NCI-H2227 (cell line): Measurements from ENCODE around the gene NUDT3.
"Not testable (repeated sequence)": the region's sequence is repeated elsewhere in the genome, so short reads cannot be mapped to it uniquely, and the experiment has no call there.

ENCODE experiments used
- DNase-seq: peaks from one replicate; lab custom pipeline; 2025; ENCODE audit not compliant: unreplicated experiment; lab: John Stamatoyannopoulos, UW

The NUDT3 gene

DNA sequence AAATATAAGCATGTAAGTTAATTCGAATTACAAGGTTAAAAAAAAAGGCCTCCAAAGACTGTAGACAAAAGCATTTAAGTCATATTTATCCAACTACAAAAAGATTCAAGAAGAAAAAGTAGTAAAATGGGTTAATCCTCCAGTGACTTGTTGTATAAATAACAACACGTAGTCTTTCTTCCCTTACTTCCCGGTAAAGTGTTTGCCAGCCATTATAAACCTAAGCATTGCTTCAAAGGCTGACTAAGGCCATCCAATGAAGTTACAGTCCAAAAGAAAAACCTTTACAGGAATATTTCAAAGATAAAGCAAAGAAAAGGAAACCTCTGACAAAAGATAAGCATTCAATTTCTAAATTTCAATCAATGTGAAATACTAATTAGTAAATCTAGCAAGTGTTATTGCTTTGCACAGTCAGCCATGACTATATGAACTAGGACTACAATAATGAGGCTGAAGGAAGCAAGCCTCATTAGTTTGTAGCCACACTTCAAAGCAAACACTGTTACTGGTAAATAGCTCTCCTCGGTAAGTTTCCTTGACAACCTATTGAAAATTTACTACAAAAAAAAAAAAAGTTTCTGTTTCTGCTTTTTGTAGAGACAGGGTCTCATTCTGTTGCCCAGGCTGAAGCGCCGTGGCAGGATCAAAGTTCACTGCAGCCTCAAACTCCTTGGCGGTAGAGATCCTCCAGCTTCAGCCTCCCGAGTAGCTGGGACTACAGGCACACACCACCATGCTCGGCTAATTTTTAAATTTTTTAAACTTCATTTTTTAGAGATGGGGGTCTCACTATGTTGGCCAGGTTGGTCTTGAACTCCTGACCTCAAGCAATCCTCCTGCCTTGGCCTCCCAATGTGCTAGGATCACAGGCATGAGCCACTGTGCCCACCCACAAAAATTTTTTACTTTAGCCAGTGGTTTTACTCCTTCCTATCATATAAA, 46.0 kb downstream of the NUDT3 start:
- DNase-seq, result no peak

DNA sequence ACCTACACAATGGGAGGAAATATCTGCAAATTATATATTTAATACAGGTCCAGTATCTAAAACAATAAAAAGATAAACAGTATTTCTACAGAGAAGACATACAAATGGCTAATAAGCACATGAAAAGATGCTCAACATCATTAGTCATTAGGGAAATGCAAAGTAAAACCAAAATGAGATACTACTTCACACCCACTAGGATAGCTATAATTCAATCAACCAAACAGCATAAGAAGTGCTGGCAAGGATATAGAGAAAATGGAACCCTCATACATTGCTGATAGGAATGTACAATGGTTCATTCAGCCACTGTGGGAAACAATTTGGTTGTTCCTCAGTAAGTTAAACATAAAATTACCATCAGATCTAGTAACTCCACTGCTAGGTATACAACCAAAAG, 48.7 kb downstream of the NUDT3 start:
- DNase-seq, result no peak

DNA sequence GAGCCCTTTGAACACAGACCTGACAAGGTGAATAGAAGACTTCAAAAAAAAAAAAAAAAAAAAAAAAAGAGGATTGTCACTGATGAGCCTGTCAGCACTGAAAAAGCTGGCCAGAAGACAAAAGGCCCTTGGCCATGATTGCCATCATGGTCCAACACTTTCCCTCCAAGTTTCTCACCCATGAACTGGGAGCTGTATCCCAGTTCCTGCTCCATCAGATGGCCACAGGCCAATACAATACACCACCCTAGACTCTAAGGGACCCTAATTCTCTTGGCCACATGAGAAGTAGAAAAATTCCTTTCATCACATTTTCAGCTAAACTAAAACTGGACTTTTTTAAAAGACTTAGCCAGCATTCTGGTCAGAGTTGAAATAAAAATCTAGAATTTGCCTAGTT, 50.2 kb downstream of the NUDT3 start:
- DNase-seq, result no peak

DNA sequence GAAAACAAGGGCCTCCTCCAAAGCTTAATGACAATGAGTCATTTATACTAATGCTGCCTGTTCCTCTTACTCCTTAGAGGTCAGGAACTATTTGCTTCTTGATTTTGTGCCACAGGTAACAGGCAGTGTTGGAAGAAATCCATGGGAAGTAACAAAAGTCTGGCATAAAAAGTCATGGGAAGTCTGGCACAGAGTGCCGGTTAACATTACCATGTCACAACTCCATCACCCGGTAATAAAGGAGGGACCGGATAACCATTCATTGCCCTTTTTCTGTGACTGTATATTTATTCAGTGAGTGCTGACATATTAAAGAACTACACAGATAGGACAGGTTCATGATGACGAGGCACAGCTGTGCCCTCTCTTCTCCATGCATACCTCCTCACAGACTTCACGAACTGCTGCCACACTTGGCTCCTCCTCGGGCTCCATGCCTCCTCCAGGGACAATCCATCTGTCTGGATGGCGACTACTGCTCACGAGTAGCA, 50.9 kb downstream of the NUDT3 start:
- no peak for DNase-seq

DNA sequence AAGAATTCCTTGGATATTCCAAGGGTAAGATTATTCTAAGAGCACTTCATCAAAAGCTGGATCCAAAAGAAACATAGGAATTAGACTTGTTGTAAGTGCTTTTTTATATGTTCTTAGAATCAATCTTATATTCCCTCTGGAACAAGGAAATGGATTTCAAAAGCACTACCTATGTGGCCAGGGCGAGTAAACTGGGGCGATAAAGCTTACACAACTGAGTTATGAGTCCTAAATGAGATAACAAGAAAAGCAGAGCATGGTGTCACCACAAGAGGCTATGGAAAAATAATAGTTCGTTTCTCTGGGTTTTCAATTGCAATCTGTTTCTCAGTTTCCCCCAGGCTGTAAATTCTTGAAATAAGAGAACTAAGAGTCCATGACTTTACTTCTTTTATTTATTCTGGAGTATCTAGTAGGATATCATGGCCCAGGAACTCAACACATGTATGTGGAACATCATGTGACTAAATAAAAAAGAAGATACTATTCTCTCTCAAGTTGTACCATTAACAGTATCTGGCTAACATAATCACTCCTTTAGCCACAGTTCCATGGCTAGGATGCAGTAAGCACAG, 51.5 kb downstream of the NUDT3 start:
- no peak for DNase-seq

DNA sequence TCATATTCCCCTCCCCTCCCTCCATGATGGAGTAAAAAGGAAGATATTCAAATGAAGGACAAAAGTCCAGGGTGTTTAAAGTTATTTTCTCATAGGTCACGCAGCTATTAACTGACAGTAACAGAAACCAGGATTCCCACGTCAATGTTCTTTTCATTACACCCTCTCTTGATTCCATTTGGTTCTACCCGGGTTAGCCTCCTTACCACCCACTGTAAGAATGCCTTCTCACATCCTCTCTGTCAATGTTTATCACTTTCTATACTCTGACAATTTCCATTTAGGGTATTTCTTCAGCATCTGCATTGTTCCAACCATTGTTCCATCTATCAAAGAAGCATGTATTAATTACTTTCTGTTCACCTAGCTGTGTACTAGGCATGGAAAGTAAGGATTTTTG, 52.1 kb downstream of the NUDT3 start:
- no peak for DNase-seq

DNA sequence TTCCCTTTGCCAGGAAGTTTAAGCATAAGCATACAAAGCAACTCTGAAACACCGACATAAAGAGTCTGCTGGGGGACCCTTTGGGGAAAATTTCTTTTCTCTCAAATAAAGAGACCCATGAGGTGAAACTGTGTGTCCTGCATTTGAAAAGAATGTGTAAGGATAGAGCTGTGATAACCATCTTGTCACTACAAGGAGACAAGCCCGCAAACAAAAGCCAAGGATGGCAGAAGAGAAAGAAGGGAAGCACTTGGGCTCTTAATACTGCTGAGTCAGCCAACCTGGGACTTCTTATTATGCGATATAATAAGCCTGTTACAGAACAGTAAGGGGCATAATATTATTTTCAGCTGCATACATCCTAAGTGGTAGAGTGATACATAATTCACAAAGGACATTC, 52.5 kb downstream of the NUDT3 start:
- DNase-seq, result no peak

DNA sequence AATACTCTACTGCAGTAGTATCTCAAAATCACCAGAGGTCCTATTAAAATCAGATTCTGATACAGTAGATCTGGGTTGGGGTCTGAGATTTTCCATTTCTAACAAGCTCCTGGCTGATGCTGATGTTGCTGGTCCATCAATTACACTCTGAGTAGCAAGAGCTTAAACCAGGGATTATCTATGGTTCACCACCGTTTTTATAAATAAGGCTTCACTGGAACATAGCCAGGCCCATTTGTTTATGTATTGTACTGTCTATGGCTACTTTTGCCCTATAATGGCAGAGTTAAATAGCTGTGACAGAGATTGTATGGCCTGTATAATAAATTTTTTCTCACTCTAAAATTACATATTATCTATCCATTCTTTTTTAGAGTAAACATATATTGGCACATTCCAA, 53.0 kb downstream of the NUDT3 start:
- no peak for DNase-seq

DNA sequence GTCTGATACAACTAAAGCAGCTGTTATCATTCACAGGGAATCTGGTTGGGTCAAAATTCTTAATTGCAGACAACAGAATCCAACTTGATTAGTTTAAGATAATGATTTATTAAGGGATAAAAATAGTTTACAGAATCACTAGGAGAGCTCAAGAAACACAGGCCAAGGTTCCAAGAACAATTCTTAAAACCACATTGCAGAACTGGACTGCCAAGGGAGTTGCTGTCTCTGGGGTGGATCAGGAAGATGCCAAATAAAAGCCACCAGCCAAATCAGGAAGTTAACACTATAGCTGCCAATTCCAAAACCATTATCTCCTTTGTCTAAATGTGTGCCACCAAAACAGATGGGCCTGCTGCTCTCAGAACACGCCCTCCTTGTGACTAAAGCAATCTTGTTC, 53.7 kb downstream of the NUDT3 start:
- no peak for DNase-seq

DNA sequence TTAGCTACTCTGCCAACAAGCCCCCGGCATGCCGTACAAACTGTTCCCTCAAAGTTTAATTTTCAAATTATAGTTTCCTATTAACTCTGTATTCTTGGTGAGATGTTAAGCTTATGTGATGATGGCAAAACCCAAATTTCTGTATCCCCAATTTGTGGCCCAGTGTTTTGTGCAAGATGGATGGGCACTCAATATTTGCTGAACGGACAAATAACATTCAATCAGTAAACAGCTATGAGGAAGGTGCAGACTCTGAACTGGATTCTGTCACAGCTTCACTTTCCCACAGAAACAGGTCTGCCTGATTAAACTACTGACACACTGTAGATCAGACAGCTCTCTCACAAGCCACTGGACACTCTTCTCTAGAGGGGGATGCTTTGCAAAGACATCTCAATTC, 54.1 kb downstream of the NUDT3 start:
- no peak for DNase-seq

DNA sequence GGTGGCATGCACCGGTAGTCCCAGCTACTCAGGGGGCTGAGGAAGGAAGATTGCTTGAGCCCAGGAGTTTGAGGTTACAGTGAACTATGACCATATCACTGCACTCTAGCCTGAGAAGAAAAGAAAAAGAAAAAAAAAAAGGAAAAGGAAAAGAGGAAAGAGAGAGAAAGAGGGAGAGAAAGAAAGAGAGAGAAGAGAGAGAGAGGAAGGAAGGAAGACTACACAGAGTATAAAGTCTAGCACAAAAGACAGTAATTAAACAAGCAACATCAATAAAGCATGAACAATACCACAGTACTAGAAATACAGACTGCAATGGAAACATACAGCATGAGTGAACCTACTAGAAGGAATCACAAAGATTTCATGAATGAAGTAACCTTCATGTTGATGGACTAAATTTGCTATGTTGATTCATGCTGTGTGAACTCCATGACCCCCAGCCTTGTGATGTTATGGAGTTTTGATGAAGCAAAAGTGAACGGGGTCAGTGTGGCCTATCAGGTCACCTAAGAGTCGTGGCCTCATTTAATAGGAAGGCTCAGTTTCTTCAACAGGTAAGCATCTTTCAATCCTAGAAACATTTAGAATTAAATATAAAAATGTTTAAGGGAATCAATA, 57.6 kb downstream of the NUDT3 start:
- DNase-seq, result no peak

DNA sequence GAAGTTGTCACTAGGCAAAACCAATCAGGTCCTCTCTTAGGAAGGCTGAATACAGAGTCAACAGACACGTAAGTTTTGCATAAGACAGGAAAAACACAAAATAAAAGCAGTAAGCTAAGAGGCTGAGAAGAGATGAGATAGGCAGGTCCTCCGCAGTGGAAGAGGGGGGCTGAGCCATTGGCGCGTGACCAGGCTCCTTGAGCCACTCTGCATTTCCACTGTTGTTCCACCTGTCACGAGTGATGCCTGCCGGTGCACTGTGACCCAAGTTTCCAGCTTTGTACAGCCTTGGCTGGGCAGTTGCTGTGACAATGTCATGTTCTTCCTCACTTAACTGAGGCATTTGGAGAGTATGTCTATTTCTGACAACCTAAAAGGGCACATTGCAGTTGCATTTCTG, 58.6 kb downstream of the NUDT3 start:
- DNase-seq, result no peak

DNA sequence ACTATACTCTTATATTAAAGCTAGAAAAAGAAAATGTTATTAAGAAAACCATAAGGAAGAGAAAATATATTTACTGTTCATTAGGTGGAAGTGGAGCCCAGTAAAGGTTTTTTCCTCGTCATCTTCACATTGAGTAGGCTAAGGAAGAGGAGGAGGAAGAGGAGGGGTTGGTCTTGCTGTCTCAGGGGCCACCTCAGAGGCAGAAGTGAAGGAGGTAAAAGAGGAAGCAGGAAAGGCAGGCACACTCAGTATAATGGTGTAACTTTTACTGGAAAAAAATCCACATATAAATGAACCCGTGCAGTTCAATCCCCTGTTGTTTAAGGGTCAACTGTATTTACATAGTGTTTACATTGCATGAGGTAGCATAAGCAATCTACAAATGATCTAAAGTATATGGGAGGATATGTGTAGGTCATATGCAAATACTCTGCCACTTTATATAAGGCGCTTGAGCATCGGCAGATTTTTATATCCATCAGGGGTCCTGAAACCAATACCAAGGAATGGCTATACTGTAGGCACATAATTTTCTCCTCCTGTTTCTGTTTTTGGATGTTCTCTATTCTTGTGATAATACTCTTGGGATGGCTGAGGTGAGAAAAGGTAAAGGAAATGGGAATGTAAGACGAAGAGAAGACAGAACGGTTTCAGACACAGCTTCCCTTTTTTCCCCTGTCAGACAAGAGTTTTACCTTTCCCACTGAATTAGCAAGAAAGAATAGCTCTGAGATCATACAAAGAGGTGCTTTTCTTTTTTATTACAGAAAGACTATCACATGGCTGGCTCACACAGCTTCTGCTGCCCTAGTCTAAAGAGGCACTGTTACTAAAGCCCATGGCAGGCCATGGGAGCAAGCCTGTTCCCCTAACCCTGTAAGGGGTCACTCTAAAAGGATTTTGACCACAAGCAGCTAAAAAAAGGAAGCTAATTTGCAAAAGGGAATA, 59.9 kb downstream of the NUDT3 start:
- DNase-seq, result no peak

DNA sequence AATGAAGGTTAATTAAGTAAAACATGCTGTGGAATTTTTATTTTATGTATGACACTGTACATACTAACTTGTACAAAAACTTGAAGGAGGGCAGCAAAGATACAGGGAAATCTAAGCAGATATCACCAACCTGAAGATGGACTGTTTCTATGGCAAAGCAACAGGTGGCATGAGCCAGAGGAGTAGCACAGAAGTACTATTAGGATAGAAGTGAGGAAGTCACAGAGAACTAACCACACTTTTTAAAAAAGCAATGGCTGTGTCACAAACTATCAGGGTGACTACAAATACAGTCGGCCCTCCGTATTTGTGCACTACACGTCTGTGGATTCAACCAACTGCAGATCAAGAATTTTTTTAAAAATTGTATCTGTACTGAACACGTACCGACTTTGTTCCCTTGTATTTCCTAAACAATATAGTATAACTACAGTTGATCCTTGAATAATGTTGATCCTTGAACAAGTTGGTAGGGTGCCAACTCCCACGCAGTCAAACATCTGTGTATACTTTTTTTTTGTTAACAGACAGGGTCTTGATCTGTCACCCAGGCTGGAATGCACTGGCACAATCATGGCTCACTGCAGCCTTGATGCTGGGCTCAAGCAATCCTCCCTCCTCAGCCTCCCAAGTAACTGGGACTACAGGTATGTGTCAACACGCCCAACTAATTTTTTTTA, 61.0 kb downstream of the NUDT3 start:
- DNase-seq, result no peak

DNA sequence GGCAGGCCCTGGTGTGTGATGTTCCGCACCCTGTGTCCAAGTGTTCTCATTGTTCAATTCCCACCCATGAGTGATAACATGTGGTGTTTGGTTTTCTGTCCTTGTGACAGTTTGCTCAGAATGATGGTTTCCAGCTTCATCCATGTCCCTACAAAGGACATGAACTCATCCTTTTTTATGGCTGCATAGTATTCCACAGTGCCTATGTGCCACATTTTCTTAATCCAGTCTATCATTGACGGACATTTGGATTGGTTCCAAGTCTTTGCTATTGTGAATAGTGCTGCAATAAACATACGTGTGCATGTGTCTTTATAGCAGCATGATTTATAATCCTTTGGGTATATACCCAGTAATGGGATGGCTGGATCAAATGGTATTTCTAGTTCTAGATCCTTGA, 62.7 kb downstream of the NUDT3 start:
- not testable (repeated sequence) for DNase-seq

DNA sequence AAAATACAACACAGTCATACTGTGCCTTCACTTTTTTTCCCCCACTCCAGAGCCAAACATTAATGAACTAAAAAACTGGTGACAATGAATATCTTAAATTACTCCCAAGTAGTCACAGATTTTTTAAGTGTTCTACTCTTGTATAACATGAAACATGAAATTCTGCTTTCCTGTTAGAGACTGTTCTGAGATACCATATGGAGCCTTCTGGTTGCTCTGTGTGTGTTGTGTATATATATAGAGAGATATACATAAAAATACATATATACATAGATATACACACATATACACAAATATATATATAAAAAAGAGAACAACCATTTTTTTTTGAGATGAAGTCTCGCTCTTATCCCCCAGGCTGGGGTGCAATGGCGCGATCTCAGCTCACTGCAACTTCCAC, 63.5 kb downstream of the NUDT3 start:
- DNase-seq, result no peak

DNA sequence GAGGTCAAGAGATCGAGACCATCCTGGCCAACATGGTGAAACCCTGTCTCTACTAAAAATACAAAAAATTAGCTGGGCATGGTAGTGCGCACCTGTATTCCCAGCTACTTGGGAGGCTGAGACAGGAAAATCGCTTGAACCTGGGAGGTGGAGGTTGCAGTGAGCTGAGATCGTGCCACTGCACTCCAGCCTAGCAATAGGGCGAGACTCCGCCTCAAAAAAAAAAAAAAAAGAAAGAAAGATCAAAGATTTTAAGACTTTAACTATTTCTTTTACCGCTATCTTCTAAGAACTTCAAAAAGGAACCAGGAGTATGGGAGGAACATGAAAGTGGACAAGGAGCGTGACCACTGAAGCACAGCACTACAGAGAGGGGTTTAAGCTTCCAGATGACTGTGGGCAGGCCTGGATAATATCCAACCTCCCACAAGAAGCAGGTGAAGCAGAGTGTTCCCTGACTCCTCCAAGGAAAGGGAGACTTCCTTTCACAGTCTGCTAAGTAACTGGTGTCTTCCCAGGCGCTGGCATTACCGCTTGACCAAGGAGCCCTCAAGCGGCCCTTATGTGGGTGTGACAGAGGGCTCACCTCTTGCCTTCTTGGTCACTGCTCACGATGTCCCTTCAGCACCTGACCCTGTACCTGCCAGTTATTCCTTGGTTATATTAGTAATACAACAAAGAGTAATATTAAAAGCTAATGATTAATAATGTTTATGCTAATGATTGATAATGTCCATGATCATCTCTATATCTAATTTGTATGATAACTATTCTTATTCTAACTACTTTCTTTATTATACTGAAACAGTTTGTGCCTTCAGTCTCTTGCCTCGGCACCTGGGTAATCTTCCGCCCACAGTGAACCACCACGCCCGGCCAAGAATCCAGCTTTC, 64.9 kb downstream of the NUDT3 start:
- DNase-seq, result not testable (repeated sequence)

DNA sequence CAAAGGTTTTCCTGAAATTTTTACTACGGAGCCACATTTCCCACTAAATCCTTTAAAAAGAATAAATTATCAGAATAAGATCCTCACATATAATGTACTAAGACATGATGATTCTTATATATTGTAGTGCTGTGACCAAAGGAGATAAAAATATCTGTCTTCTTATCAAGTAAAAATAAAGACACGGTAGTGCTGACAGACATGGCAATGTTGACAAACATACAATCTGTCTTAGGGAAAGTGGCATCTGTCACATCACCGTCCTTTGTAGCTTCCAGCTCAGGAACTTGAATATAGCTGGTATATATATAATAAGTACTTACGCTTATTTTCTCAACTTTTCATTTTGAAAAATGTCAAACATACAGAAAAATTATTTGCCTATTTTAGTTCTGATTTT, 66.8 kb downstream of the NUDT3 start:
- DNase-seq, result no peak

DNA sequence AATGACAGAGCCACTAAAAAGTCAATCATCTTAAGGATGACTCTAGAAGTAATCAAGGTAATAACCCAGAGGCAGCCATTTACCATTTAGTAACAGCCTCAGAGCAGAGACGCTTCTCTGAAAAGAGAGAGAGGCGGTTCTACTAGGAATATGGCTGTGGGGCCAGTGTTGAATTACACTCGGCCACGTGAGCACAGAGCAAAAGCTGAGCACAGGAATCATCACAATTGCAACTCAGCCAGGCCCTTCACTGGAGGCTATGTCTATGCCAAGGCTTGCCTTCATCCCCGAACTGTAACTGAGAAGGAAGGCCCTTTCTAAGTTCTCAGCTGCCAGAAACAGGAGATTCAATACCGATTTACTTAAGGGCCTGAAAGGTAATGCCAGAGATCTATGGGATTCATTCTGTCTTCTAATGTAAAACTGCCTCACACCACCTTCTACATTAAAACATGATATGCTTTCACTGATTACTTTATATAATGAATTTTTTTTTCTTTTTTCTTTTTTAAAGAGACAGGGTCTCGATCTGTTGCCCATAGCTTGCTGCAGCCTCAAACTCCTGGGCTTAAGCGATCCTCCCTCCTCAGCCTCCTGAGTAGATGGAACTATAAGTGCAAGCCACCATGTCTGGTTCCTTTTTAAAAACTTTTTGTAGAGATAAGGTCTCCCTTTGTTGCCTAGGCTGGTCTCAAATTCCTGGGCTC, 67.6 kb downstream of the NUDT3 start:
- peak; percentile 69 for DNase-seq
